SK-N-SH (cell line): ENCODE measurements around the gene IFI16. TPM values are rescaled to one million over a fixed set of nuclear protein-coding genes. Genes with fewer than 3 reads are reported as not detected.

Experiments used
- CTCF ChIA-PET: fragments of 300-600, 350-600 bp; formaldehyde crosslinking; extraction: SDS; loops from one replicate; lab custom pipeline; 2021; lab: Yijun Ruan, JAX
- POLR2A ChIA-PET: fragments of 350-600 bp; sonication (Branson Sonifier 250); formaldehyde crosslinking; extraction: SDS; loops from one replicate; lab custom pipeline; 2020; ENCODE audit warnings: antibody characterized with exemption, inconsistent platforms; lab: Yijun Ruan, JAX
- DNase-seq: peaks from one replicate; pipeline ENCODE4 v3.0.0; 2012
- H2AFZ ChIP-seq: fragments of 200-600 bp; sonication (generic); 2 replicates; pipeline ENCODE4 v1.8.1; 2016; ENCODE audit warnings: antibody characterized with exemption, mild to moderate bottlenecking, low read depth
- H3F3A ChIP-seq: fragments of 200-600 bp; sonication (generic); replicated peaks from 2 replicates; pipeline ENCODE3; 2016; ENCODE audit warnings: antibody characterized with exemption, mild to moderate bottlenecking; ENCODE audit not compliant: insufficient read depth
- H3K27ac ChIP-seq, 2 experiments: fragments of 200-500 bp in 1 of 2; fragments of 200-600 bp in 1 of 2; sonication (Bioruptor generic) in 1 of 2; sonication (generic), shearing (Covaris generic) in 1 of 2; 2 replicates each; pipeline versions ENCODE4 v1.5.1 to v1.6.1; 2014 to 2016; ENCODE audit warnings: low read depth in 2 of 2, inconsistent platforms in 1 of 2, low read length in 1 of 2, mild to moderate bottlenecking in 1 of 2, mixed read lengths in 1 of 2
- H3K27me3 ChIP-seq: fragments of 200-600 bp; sonication (generic), shearing (Covaris generic); 2 replicates; pipeline ENCODE4 v1.6.1; 2016; ENCODE audit warnings: mixed run types; ENCODE audit not compliant: insufficient read depth
- H3K36me3 ChIP-seq, 2 experiments: fragments of 200-500 bp in 1 of 2; fragments of 200-600 bp in 1 of 2; sonication (Bioruptor generic) in 1 of 2; sonication (generic) in 1 of 2; replicated peaks in 1 of 2; 2 replicates each; pipeline versions ENCODE3 to v1.5.1; 2014 to 2016; ENCODE audit warnings: low read length in 1 of 2, mild to moderate bottlenecking in 1 of 2; ENCODE audit not compliant: insufficient read depth in 2 of 2, control insufficient read depth in 1 of 2
- H3K4me1 ChIP-seq, 2 experiments: fragments of 200-500 bp in 1 of 2; fragments of 200-600 bp in 1 of 2; sonication (Bioruptor generic) in 1 of 2; sonication (generic), shearing (Covaris generic) in 1 of 2; 2 replicates each; pipeline versions ENCODE4 v1.5.1 to v1.6.1; 2014 to 2016; ENCODE audit warnings: low read depth in 1 of 2, low read length in 1 of 2, mixed run types in 1 of 2; ENCODE audit not compliant: insufficient read depth in 2 of 2, control insufficient read depth in 1 of 2
- H3K4me2 ChIP-seq: fragments of 200-600 bp; sonication (generic), shearing (Covaris generic); 2 replicates; pipeline ENCODE4 v1.6.1; 2017; ENCODE audit warnings: mixed run types
- H3K4me3 ChIP-seq, 2 experiments: fragments of 200-500 bp in 1 of 2; fragments of 200-600 bp in 1 of 2; sonication (Bioruptor generic) in 1 of 2; sonication (generic), shearing (Covaris generic) in 1 of 2; 2 replicates each; pipeline versions ENCODE4 v1.5.1 to v1.8.1; 2014 to 2016; ENCODE audit warnings: low read depth in 2 of 2, inconsistent platforms in 1 of 2, low read length in 1 of 2, mild to moderate bottlenecking in 1 of 2, mixed read lengths in 1 of 2, moderate library complexity in 1 of 2
- H3K79me2 ChIP-seq: fragments of 200-600 bp; sonication (generic); 2 replicates; pipeline ENCODE4 v1.8.1; 2017; ENCODE audit warnings: mild to moderate bottlenecking; ENCODE audit not compliant: insufficient read depth
- H3K9ac ChIP-seq: fragments of 200-600 bp; sonication (generic); 2 replicates; pipeline ENCODE4 v1.6.1; 2017; ENCODE audit warnings: mixed run types
- H3K9me2 ChIP-seq: fragments of 200-600 bp; sonication (generic); 2 replicates; pipeline ENCODE4 v1.6.1; 2017; ENCODE audit warnings: mixed run types
- H3K9me3 ChIP-seq: fragments of 200-600 bp; sonication (generic); 2 replicates; pipeline ENCODE4 v1.6.1; 2017; ENCODE audit warnings: mixed run types, mild to moderate bottlenecking, moderate library complexity
- H4K20me1 ChIP-seq: fragments of 200-600 bp; sonication (generic); 2 replicates; pipeline ENCODE4 v1.6.1; 2017; ENCODE audit warnings: mild to moderate bottlenecking, mixed run types; ENCODE audit not compliant: insufficient read depth
- EP300 ChIP-seq, 2 experiments: IDR thresholded peaks; 2 replicates each; pipeline versions ENCODE4 v1.4.0 to v1.6.1; 2012; ENCODE audit warnings: borderline replicate concordance in 1 of 2, low read depth in 1 of 2, low read length in 1 of 2
- EZH2phosphoT487 ChIP-seq: fragments of 200-600 bp; sonication (generic); IDR thresholded peaks from 2 replicates; pipeline ENCODE4 v1.6.1; 2017; ENCODE audit warnings: low read depth, mixed run types, mild to moderate bottlenecking, antibody characterized with exemption, moderate library complexity, borderline replicate concordance
- FOSL2 ChIP-seq: IDR thresholded peaks from 2 replicates; pipeline ENCODE4 v1.4.0; 2012; ENCODE audit warnings: low read depth, mild to moderate bottlenecking, moderate library complexity, borderline replicate concordance
- FOXJ3 ChIP-seq: sonication (generic); formaldehyde crosslinking; IDR thresholded peaks from 2 replicates; pipeline ENCODE4 v1.5.1; 2020; ENCODE audit warnings: mild to moderate bottlenecking, missing genetic modification reagents
- GATA2 ChIP-seq: sonication (generic); formaldehyde crosslinking; IDR thresholded peaks from 2 replicates; pipeline ENCODE4 v1.5.0; 2020; ENCODE audit warnings: mild to moderate bottlenecking, missing genetic modification reagents
- IRF3 ChIP-seq: fragments of 150-350 bp; IDR thresholded peaks from 2 replicates; pipeline ENCODE4 v1.6.1; 2016; ENCODE audit warnings: mild to moderate bottlenecking, low read depth, low read length
- JUND ChIP-seq: IDR thresholded peaks from 2 replicates; pipeline ENCODE4 v1.4.0; 2012
- MAX ChIP-seq: IDR thresholded peaks from 2 replicates; pipeline ENCODE4 v1.4.0; 2012; ENCODE audit warnings: low read depth
- MEF2A ChIP-seq: IDR thresholded peaks from 2 replicates; pipeline ENCODE4 v1.4.0; 2012; ENCODE audit warnings: low read depth, borderline replicate concordance
- NRF1 ChIP-seq: IDR thresholded peaks from 2 replicates; pipeline ENCODE4 v1.6.1; 2012; ENCODE audit warnings: low read depth, mild to moderate bottlenecking, low read length
- PBX3 ChIP-seq: IDR thresholded peaks from 2 replicates; pipeline ENCODE4; 2012
- POLR2AphosphoS5 ChIP-seq: IDR thresholded peaks from 2 replicates; pipeline ENCODE4 v1.6.1; 2012; ENCODE audit warnings: low read depth, low read length
- RXRA ChIP-seq: IDR thresholded peaks from 2 replicates; pipeline ENCODE4 v1.4.0; 2012; ENCODE audit warnings: low read depth, mild to moderate bottlenecking, borderline replicate concordance
- SIN3A ChIP-seq: IDR thresholded peaks from 2 replicates; pipeline ENCODE4 v1.6.1; 2012; ENCODE audit warnings: low read depth, mild to moderate bottlenecking, low read length, moderate library complexity, borderline replicate concordance
- TAF1 ChIP-seq: IDR thresholded peaks from 2 replicates; pipeline ENCODE4 v1.6.1; 2012; ENCODE audit warnings: low read depth, mild to moderate bottlenecking, low read length, moderate library complexity, borderline replicate concordance
- TCF12 ChIP-seq: IDR thresholded peaks from 2 replicates; pipeline ENCODE4 v1.4.0; 2012
- TEAD4 ChIP-seq: IDR thresholded peaks from 2 replicates; pipeline ENCODE4 v1.4.0; 2012; ENCODE audit warnings: mild to moderate bottlenecking, borderline replicate concordance; ENCODE audit not compliant: insufficient read depth
- USF2 ChIP-seq: fragments of 150-350 bp; IDR thresholded peaks from 2 replicates; pipeline ENCODE4 v1.6.1; 2017; ENCODE audit warnings: antibody characterized with exemption, low read length, low read depth, borderline replicate concordance
- YY1 ChIP-seq: IDR thresholded peaks from 2 replicates; pipeline ENCODE4 v1.4.0; 2012; ENCODE audit warnings: low read depth, mild to moderate bottlenecking
- ZBTB33 ChIP-seq: IDR thresholded peaks from 2 replicates; pipeline ENCODE4 v1.4.0; 2012; ENCODE audit warnings: low read depth, borderline replicate concordance
- WGBS: methylation state at CpG from one replicate; pipeline ENCODE4 v1.1.6; 2017; ENCODE audit warnings: low lambda C conversion rate; 5-methylcytosine and 5-hydroxymethylcytosine counted together
- polyA plus RNA-seq, 3 experiments: library from polyadenylated mRNA; depleted of rRNA; stranded (reverse); fragments of >200 nt; gene quantifications; 2 replicates each; pipeline ENCODE4 v1.2.3, GENCODE V29; 2012

Gene IFI16
- polyA plus RNA-seq, 1 of the 3 experiments (the other 2 are of a cell fraction), result 56.1 TPM

GRCh38 chr1:158983235-158983634, 26.5 kb upstream of the IFI16 start:
- 9% methylated on average over 2 of the region's 2 CpGs for WGBS
- POLR2A ChIA-PET, result no interaction called here
- Histone ChIP-seq H3K9me3 (no peaks in the 10 kb centered on the region), H3K36me3 (no peaks in the 10 kb centered on the region), H3K27ac (no peak overlapping the region), H3K27me3 (no peaks in the 10 kb centered on the region), H3K79me2 (no peaks in the 10 kb centered on the region), H3K4me3 (no peak overlapping the region), H3K9ac (no peak overlapping the region), H2AFZ (no peak overlapping the region), H3K9me2 (no peaks in the 10 kb centered on the region), H4K20me1 (no peaks in the 10 kb centered on the region), H3K4me2 (no peak overlapping the region), H3F3A (no peaks in the 10 kb centered on the region), H3K4me1 (no peaks in the 10 kb centered on the region)
- DNase-seq, result no peak
- CTCF ChIA-PET, result no interaction called here
- TF ChIP-seq RXRA, result no peak
- TF ChIP-seq JUND, result no peak
- no peak for TF ChIP-seq YY1
- no peak for TF ChIP-seq ZBTB33
- TF ChIP-seq EZH2phosphoT487, result no peak
- no peak for TF ChIP-seq FOSL2
- TF ChIP-seq SIN3A, result no peak
- TF ChIP-seq IRF3, result no peak
- TF ChIP-seq TEAD4, result no peak
- no peak for TF ChIP-seq MAX
- no peak for TF ChIP-seq GATA2
- TF ChIP-seq MEF2A, result no peak
- no peak for TF ChIP-seq PBX3
- no peak for TF ChIP-seq TAF1

GRCh38 chr1:158984386-158984785, 25.3 kb upstream of the IFI16 start:
- H3K9ac ChIP-seq, result no peak overlapping the region
- no peaks in the 10 kb centered on the region; the same call in 1 of the 2 replicates for H3K27me3 ChIP-seq
- H3K27ac ChIP-seq, result no peak overlapping the region
- H3K9me3 ChIP-seq, result no peaks in the 10 kb centered on the region
- H4K20me1 ChIP-seq, result no peaks in the 10 kb centered on the region
- H3K4me3 ChIP-seq, result no peak overlapping the region
- ChIA-PET POLR2A (no interaction called here), CTCF (interaction anchor here (1.7 kb wide), 1 partner anchor 780 kb away, joined by 4 read pairs; no protein-coding TSS in a partner anchor)
- no peak for DNase-seq
- no peaks in the 10 kb centered on the region for H3F3A ChIP-seq
- H3K4me1 ChIP-seq, result no peaks in the 10 kb centered on the region
- H2AFZ ChIP-seq, result no peak overlapping the region
- H3K79me2 ChIP-seq, result no peaks in the 10 kb centered on the region
- no peak overlapping the region for H3K4me2 ChIP-seq
- H3K9me2 ChIP-seq, result no peaks in the 10 kb centered on the region
- H3K36me3 ChIP-seq, result no peaks in the 10 kb centered on the region
- no peak for TF ChIP-seq USF2
- TF ChIP-seq IRF3, result no peak
- TF ChIP-seq EP300 (IDR thresholded peaks at IDR 0.05; ENCODE audit: borderline replicate concordance in 1 of 2, low read depth in 1 of 2, low read length in 1 of 2), result no peak
- TF ChIP-seq ZBTB33, result no peak
- no peak for TF ChIP-seq POLR2AphosphoS5
- no peak for TF ChIP-seq FOXJ3
- no peak for TF ChIP-seq TCF12
- no peak for TF ChIP-seq GATA2
- no peak for TF ChIP-seq MAX
- TF ChIP-seq NRF1, result no peak
